ENCODE measurements around the gene SMU1.

SMU1 gene

GRCh38 chr9:32991897-32992594, 84.4 kb downstream of the SMU1 start:
- TF ChIP-seq CTCF (IDR thresholded peaks at IDR 0.05; ENCODE audit: low read depth, low read length) = no peak
- H3K4me3 ChIP-seq (ENCODE audit: low read depth, low read length) = no peak overlapping the region
- DNase-seq (ENCODE audit: low read depth, low spot score) = no peak
- in situ Hi-C loops (cut with HindIII; ENCODE audit: low sequenced_read_pairs) = no loop called here
